GM12891 (cell line): Measurements from ENCODE around the gene NDST4.

Source experiments
- DNase-seq: peaks from one replicate; pipeline ENCODE4 v3.0.0; 2011; ENCODE audit warnings: low spot score; ENCODE audit not compliant: insufficient read length
- FAIRE-seq: peaks from 2 replicates; lab custom pipeline; 2011; peaks lifted over from hg19 to GRCh38; lab: Jason Lieb, UNC
- PAX5 ChIP-seq: IDR thresholded peaks from 2 replicates; pipeline ENCODE4 v1.6.1; 2011; ENCODE audit warnings: low read length, moderate library complexity, mild to moderate bottlenecking; ENCODE audit not compliant: insufficient read depth, severe bottlenecking
- POLR2A ChIP-seq: IDR thresholded peaks from 2 replicates; pipeline ENCODE4 v1.6.1; 2011; ENCODE audit warnings: low read depth, low read length, control low read depth
- POLR2AphosphoS5 ChIP-seq: IDR thresholded peaks from 2 replicates; pipeline ENCODE4 v1.6.1; 2011; ENCODE audit warnings: low read depth, low read length, control low read depth
- POU2F2 ChIP-seq: IDR thresholded peaks from 2 replicates; pipeline ENCODE4 v1.6.1; 2011; ENCODE audit warnings: low read depth, mild to moderate bottlenecking, control low read depth, low read length, moderate library complexity
- SPI1 ChIP-seq: IDR thresholded peaks from 2 replicates; pipeline ENCODE4 v1.6.1; 2011; ENCODE audit warnings: low read depth, low read length, control low read depth
- TAF1 ChIP-seq: IDR thresholded peaks from 2 replicates; pipeline ENCODE4 v1.6.1; 2011; ENCODE audit warnings: low read depth, low read length, control low read depth

Gene NDST4

DNA sequence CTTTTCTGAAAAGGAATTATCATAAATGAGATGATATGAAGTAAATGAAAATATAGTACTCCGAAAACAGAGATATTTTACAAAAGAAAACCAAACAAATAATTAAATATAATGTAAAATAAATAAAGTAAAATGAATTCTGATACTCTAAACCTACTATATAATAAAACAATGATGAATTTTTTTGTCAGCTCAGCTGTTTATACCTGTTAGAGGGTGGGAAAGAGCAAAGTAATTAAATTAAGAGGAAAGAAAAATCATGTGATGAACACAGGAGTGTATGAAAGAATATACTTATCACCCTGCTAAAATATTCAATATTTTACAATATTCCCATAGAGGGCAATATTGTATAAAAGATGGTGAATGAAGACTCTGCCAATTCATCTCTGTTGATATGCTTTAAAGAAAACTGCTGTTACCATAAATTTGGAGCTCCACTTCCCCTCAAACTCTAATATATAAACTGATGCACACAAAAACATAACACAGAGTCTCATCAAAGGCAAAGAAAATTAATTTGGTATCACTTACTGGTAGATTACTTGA lies 6.5 kb upstream of the NDST4 start:
- no peak for FAIRE-seq
- no peak for TF ChIP-seq TAF1
- no peak for TF ChIP-seq PAX5
- TF ChIP-seq SPI1: no peak
- no peak for TF ChIP-seq POLR2AphosphoS5
- TF ChIP-seq POLR2A: no peak
- no peak for TF ChIP-seq POU2F2
- no peak for DNase-seq

DNA sequence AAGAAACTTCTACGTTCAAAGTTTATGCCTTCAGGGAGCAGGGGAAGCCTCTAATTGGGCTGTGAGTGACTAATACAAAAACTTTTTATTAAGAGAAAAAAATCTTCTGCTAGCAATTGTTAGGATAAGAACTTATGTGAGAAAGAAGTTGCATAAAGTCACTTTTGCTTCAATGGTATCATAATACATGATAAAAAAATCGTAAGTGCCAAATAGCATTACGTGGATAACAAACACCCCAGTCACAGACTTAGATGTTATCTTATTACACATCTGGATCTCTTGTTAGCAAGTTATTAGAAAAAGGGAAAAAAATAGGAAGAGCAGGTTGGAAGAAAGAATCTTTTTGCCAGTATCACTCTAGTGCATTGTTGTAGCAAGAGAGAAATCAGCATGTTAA lies 4.2 kb upstream of the NDST4 start:
- no peak for FAIRE-seq
- TF ChIP-seq PAX5: no peak
- TF ChIP-seq SPI1: no peak
- no peak for TF ChIP-seq TAF1
- TF ChIP-seq POLR2A: no peak
- TF ChIP-seq POLR2AphosphoS5: no peak
- no peak for TF ChIP-seq POU2F2
- DNase-seq: no peak

DNA sequence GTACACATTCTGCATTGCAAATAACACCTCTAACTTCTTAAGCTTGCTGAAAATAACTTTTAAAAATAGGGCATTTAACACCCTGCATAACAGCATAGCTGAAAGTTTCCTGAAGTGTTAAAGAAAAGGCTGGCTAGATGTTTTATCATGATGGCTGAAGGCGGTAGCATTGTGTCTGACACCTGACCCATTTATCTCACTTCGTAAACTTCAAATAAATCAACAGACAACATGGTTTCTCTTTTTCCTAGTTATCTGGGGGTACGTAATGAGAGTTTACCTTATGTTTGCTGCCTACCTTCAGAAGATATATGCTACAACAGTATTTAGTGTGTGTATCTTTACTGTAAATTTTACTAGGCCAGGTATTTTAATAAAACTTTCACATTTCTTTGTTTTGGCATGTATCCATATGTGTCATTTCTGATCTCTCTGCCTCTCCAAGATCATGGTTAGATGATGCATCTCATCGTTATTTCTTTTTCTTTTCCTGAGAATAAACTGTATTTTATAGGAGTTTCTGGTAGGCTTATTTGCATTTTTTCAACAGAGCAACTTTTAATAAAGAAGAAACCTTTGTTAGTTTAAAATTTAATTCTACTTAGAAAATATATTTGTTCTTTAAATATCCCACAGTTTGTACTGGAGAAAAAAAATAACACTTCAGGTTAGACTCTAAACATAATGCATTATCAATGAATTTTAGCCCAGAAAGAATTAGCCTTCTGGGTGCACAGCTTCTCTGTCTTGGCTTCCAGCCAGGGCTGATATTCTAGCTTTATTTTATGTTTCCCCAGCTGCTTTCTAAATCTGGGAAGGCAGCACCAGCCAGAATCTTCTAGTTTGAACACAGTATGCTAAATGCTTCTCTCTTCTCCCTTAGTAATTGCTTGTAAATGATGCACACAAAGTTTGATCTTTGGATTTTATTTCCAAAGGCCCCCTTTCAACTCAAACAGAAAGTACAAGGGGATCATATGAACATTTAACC lies 2.9 kb downstream of the NDST4 start:
- FAIRE-seq (no peak), DNase-seq (no peak)
- TF ChIP-seq POLR2A (no peak), POLR2AphosphoS5 (no peak), POU2F2 (no peak), SPI1 (no peak), TAF1 (no peak), PAX5 (no peak)

DNA sequence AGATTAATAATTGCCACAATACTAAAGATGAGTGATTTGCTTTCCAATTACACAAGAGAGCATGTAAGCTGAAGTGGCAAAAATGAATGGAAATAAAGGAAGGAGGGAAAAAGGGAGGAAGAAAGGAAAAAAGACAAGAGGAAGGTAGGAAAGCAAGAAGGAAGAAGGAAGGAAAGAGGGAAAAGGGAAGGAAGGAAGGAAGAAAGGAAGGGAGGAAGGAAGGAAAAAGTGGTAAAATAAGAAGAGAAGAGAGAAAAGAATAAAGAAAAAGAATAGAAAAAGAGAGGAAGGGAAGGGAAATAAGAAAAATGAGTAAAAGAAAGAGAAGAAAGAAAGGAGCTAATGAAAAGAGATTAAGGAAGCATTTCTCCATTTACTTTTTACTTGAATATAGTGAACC lies 4.6 kb downstream of the NDST4 start:
- no peak for TF ChIP-seq POLR2AphosphoS5
- no peak for TF ChIP-seq TAF1
- no peak for TF ChIP-seq POU2F2
- TF ChIP-seq PAX5: no peak
- TF ChIP-seq POLR2A: no peak
- TF ChIP-seq SPI1: no peak
- DNase-seq: no peak
- no peak for FAIRE-seq

DNA sequence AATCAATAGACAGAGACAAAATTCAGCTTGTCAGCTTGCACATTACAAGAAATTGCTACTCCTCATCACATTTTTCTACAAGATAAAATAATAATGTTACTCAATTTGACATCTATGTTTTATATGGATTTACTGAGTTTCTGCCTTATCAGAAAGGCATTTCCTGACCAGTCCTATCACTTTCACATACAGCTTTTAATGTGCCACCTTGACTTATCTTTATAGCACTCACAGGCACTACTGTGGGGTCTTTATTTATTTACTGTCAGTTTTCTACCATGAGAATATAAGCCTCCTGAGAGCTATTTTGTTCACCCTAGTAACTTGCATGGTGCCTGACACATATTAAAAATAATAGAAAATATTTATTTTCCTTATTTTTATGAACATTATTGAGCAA lies 6.0 kb downstream of the NDST4 start:
- FAIRE-seq: no peak

DNA sequence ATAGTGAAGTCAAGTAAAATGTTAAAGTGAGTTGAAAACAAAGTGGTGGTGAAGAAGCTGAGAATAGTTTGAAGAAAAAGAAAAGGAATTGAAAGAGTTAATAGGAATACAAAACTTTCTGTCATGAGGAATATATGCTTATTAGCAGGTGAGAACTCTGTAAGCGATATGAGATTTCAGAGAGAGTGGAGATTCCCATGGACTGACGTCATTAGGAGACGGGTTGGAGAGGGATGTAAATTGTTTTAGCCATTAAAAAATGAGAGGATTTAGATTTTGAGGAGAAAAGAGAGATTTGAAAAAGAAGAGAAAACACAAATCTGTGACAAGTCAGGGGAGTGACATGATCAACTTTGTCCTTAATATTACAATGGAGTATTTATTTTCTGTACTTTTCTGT lies 11.7 kb downstream of the NDST4 start:
- FAIRE-seq (no peak), DNase-seq (no peak)
- TF ChIP-seq SPI1 (no peak), POLR2A (no peak), TAF1 (no peak), POLR2AphosphoS5 (no peak), POU2F2 (no peak), PAX5 (no peak)

More for the DNA sequence above, 6.0 kb downstream of the NDST4 start:
- no peak for DNase-seq
- no peak for TF ChIP-seq SPI1
- no peak for TF ChIP-seq POLR2A
- TF ChIP-seq TAF1: no peak
- TF ChIP-seq POU2F2: no peak
- TF ChIP-seq POLR2AphosphoS5: no peak
- TF ChIP-seq PAX5: no peak

DNA sequence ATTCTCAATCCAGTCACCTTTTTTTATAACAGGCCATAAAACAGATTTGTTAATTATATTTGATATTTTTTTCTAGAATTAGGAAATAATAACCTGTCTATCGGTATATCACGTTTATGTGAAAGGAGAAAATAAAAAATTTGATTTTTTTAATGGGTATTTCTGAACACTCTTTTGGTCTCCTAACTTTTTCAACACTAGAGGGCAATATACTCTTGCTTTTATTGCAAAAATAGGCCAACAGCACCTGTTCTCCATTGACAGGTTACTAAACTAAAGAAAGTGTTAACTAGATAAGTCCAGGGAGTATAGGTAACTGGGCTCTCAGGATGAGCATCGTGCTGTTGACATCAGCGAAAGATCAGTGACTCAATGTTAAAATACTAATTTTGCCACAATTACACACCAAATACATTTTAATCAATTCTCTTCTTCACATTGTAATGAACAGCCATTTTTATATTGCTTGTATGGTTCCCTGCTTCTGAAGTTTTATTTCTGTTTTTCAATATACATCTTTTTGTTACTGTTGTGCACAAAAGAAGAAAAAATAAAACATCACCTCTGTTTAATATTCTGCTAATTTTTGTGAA lies 22.8 kb downstream of the NDST4 start:
- DNase-seq (no peak), FAIRE-seq (peak; percentile 48)
- TF ChIP-seq TAF1: no peak
- TF ChIP-seq POLR2AphosphoS5: no peak
- no peak for TF ChIP-seq POLR2A
- no peak for TF ChIP-seq SPI1
- TF ChIP-seq PAX5: no peak
- no peak for TF ChIP-seq POU2F2

DNA sequence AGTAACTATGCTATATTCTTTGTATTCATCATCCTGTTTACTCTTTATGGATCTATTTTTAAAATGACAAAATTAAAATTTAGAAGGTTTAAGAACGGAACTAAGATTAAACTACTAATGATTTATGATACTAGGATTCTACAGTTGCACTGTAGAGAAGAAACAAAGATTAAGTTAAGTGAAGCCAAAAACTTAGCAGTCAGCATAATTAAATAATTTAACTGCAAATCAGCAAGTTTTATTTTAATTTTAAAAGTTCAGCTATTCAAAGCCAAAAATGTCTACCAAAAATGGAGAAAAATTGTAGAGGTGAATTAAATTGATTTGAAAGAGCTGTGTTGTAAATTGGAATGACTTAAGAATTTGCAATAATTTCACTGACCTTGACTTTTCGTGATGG lies 30.8 kb downstream of the NDST4 start:
- FAIRE-seq (no peak), DNase-seq (no peak)
- no peak for TF ChIP-seq POU2F2
- no peak for TF ChIP-seq POLR2AphosphoS5
- TF ChIP-seq SPI1: no peak
- TF ChIP-seq PAX5: no peak

DNA sequence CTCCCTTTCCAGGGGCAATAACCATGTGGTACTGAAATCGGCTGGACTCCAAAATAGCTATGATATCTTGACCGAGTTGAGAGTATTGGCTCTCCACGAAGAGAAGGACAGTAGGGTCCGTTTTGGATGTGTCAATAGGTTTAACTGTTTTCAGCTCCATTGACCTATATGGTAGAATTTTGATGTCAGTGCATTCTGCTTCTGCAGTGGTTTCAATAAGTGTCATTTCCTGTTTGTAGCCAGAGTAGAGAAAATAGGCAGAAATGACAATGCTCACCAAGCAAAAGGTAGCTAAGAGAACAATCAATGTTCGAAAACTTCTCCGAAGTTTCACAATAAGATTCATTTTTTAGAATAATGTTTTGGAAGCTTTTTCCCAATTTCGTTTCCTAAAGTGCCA lies 36.7 kb downstream of the NDST4 start:
- DNase-seq (no peak), FAIRE-seq (no peak)
- TF ChIP-seq POU2F2 (no peak), SPI1 (no peak), POLR2A (no peak), POLR2AphosphoS5 (no peak), TAF1 (no peak), PAX5 (no peak)

DNA sequence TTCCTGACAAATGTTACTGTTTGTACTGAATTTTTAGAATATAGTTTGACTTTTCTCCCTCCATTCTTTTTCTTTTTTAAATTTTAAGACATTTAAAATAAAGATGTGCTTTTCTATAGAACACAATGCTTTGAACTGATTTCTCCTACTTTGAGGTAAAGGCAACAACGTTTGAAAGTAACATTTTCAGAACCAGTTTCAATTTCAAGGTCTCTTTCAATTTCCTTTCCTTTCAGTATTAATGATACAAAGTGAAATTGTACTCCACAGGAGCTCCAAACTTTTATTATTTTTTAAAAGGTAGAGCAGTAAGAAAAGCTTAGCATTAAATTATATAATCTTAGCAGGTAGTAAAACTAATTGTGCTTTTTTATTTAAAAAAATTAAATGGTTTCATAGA lies 54.9 kb downstream of the NDST4 start:
- no peak for TF ChIP-seq PAX5
- TF ChIP-seq POLR2AphosphoS5: no peak
- no peak for TF ChIP-seq TAF1
- no peak for TF ChIP-seq POU2F2
- FAIRE-seq (no peak), DNase-seq (no peak)
